Caco-2 (cell line): ENCODE measurements around the gene PDE4D. TPM values are rescaled to one million over a fixed set of nuclear protein-coding genes. Genes with fewer than 3 reads are reported as not detected.

Experiments
- BruUV-seq: library from RNA; stranded (reverse); fragments of 400-500 nt; replicated peaks from 2 replicates; lab custom pipeline; 2021; lab: Mats Ljungman, UMichigan
- CTCF ChIA-PET: fragments of 300-600 bp; sonication (Branson Sonifier 250); formaldehyde crosslinking; loops from one replicate; lab custom pipeline; 2022; ENCODE audit warnings: antibody characterized with exemption; lab: Charles Lee
- POLR2A ChIA-PET: fragments of 300-600 bp; sonication (Branson Sonifier 250); formaldehyde crosslinking; loops from one replicate; lab custom pipeline; 2022; ENCODE audit warnings: antibody characterized with exemption; lab: Charles Lee
- DNase-seq, 2 experiments: peaks; one replicate each; pipeline versions ENCODE4 v3.0.0 to v3.0.0-alpha.2; 2020 to 2022
- H3K27me3 ChIP-seq: replicated peaks from 2 replicates; pipeline ENCODE4 v1.6.0; 2011; ENCODE audit warnings: low read length; ENCODE audit not compliant: control insufficient read depth, insufficient read depth
- H3K36me3 ChIP-seq: 2 replicates; pipeline ENCODE4 v1.5.1; 2011; ENCODE audit warnings: low read length; ENCODE audit not compliant: control insufficient read depth, insufficient read depth
- H3K4me1 ChIP-seq: fragments of 250-450 bp; sonication (Bioruptor Pico); 2 replicates; pipeline ENCODE4 v1.5.1; 2020; ENCODE audit warnings: mild to moderate bottlenecking
- H3K4me3 ChIP-seq: 2 replicates; pipeline ENCODE4 v1.5.1; 2011; ENCODE audit warnings: low read depth, mild to moderate bottlenecking, control low read depth, low read length
- H3K9me3 ChIP-seq: fragments of 250-450 bp; sonication (Bioruptor Pico); 2 replicates; pipeline ENCODE4 v1.5.1; 2020; ENCODE audit warnings: mild to moderate bottlenecking, moderate library complexity
- H3K27ac Mint-ChIP-seq: one replicate; pipeline ENCODE4 v1.8.0; 2022; ENCODE audit warnings: mixed read lengths; ENCODE audit not compliant: unreplicated experiment
- H3K27me3 Mint-ChIP-seq: one replicate; pipeline ENCODE4 v1.8.0; 2022; ENCODE audit warnings: mixed read lengths; ENCODE audit not compliant: insufficient read depth, unreplicated experiment
- H3K36me3 Mint-ChIP-seq: one replicate; pipeline ENCODE4 v1.8.0; 2022; ENCODE audit warnings: mild to moderate bottlenecking, mixed read lengths; ENCODE audit not compliant: insufficient read depth, unreplicated experiment
- H3K4me1 Mint-ChIP-seq: one replicate; pipeline ENCODE4 v1.8.0; 2022; ENCODE audit warnings: low read depth, mixed read lengths; ENCODE audit not compliant: unreplicated experiment
- H3K4me3 Mint-ChIP-seq: one replicate; pipeline ENCODE4 v1.8.0; 2022; ENCODE audit warnings: mild to moderate bottlenecking, moderate library complexity, mixed read lengths; ENCODE audit not compliant: unreplicated experiment
- H3K9me3 Mint-ChIP-seq: one replicate; pipeline ENCODE4 v1.8.0; 2022; ENCODE audit warnings: mixed read lengths; ENCODE audit not compliant: unreplicated experiment
- CTCF ChIP-seq, 2 experiments: fragments of 200-600 bp in 1 of 2; IDR thresholded peaks; 1 replicate in 1 of 2; 2 replicates in 1 of 2; pipeline versions ENCODE4 v1.5.1 to v1.8.0; 2011 to 2022; ENCODE audit warnings: antibody characterized with exemption in 1 of 2, control low read depth in 1 of 2, inconsistent platforms in 1 of 2, low read depth in 1 of 2, low read length in 1 of 2, mild to moderate bottlenecking in 1 of 2, moderate library complexity in 1 of 2; ENCODE audit not compliant: insufficient read depth in 1 of 2, severe bottlenecking in 1 of 2, unreplicated experiment in 1 of 2
- intact Hi-C: fragments of 100-400 bp; cut with micrococcal nuclease; formaldehyde crosslinking; loops from one replicate; pipeline ENCODE4 v1.10.0; 2022; ENCODE audit not compliant: unreplicated experiment
- total RNA-seq: library from RNA; stranded (reverse); gene quantifications from 2 replicates; pipeline ENCODE4 v1.2.3, GENCODE V29; 2022

Gene PDE4D
- total RNA-seq, 1 experiment from 2014 or later = 89.8 TPM

GRCh38 chr5:59768152-59769040 lies 125.1 kb downstream of the PDE4D start:
- 0 out of 2 replicates have a peak, but pooled peaks cover 4% of the 10 kb centered on the region for H3K27me3 ChIP-seq
- H3K27ac Mint-ChIP-seq = no peak overlapping the region
- no peaks in the 10 kb centered on the region for H3K9me3 ChIP-seq
- H3K9me3 Mint-ChIP-seq = no peaks in the 10 kb centered on the region
- CTCF ChIA-PET = no interaction called here
- intact Hi-C loops = no loop called here
- peaks cover 16% of the 10 kb centered on the region for H3K27me3 Mint-ChIP-seq
- POLR2A ChIA-PET = no interaction called here
- peaks cover 4% of the 10 kb centered on the region for H3K4me1 Mint-ChIP-seq
- no peak for TF ChIP-seq CTCF (IDR thresholded peaks at IDR 0.05; ENCODE audit: insufficient read depth in 1 of 2, low read depth in 1 of 2, low read length in 1 of 2, severe bottlenecking in 1 of 2, unreplicated experiment in 1 of 2)
- no TSS peak for BruUV-seq
- DNase-seq = peak; percentile 20 to 47
- peak overlapping the region; percentile 70 for H3K4me3 Mint-ChIP-seq
- H3K36me3 ChIP-seq = no peaks in the 10 kb centered on the region
- peak overlapping the region; percentile 27 for H3K4me3 ChIP-seq
- 0 out of 2 replicates have a peak, but pooled peaks cover 4% of the 10 kb centered on the region for H3K4me1 ChIP-seq
- H3K36me3 Mint-ChIP-seq = no peaks in the 10 kb centered on the region

- TF ChIP-seq CTCF (IDR thresholded peaks at IDR 0.05; ENCODE audit: insufficient read depth in 1 of 2, low read depth in 1 of 2, low read length in 1 of 2, severe bottlenecking in 1 of 2, unreplicated experiment in 1 of 2) = no peak
- intact Hi-C loops = no loop called here
- H3K4me1 Mint-ChIP-seq = peaks cover 4% of the 10 kb centered on the region
Measured at GRCh38 chr5:59767681-59768151, 125.8 kb downstream of the PDE4D start.

GRCh38 chr5:59767211-59767605 lies 126.3 kb downstream of the PDE4D start:
- Mint-ChIP-seq H3K27me3 (peaks cover 16% of the 10 kb centered on the region), H3K4me1 (peaks cover 4% of the 10 kb centered on the region), H3K9me3 (no peaks in the 10 kb centered on the region), H3K4me3 (no peak overlapping the region), H3K36me3 (no peaks in the 10 kb centered on the region), H3K27ac (no peak overlapping the region)
- POLR2A ChIA-PET = no interaction called here
- Histone ChIP-seq H3K36me3 (no peaks in the 10 kb centered on the region), H3K27me3 (0 out of 2 replicates have a peak, but pooled peaks cover 4% of the 10 kb centered on the region), H3K4me3 (no peak overlapping the region), H3K4me1 (0 out of 2 replicates have a peak, but pooled peaks cover 4% of the 10 kb centered on the region), H3K9me3 (no peaks in the 10 kb centered on the region)
- TF ChIP-seq CTCF (IDR thresholded peaks at IDR 0.05; ENCODE audit: insufficient read depth in 1 of 2, low read depth in 1 of 2, low read length in 1 of 2, severe bottlenecking in 1 of 2, unreplicated experiment in 1 of 2) = no peak
- CTCF ChIA-PET = no interaction called here
- intact Hi-C loops = no loop called here
- BruUV-seq = no TSS peak
- no peak for DNase-seq

More at GRCh38 chr5:59767681-59768151, 125.8 kb downstream of the PDE4D start:
- Histone ChIP-seq H3K27me3 (0 out of 2 replicates have a peak, but pooled peaks cover 4% of the 10 kb centered on the region), H3K36me3 (no peaks in the 10 kb centered on the region), H3K4me3 (no peak overlapping the region), H3K9me3 (no peaks in the 10 kb centered on the region), H3K4me1 (0 out of 2 replicates have a peak, but pooled peaks cover 4% of the 10 kb centered on the region)
- no peak overlapping the region for H3K27ac Mint-ChIP-seq
- H3K4me3 Mint-ChIP-seq = peak overlapping the region; percentile 70
- POLR2A ChIA-PET = no interaction called here
- no peaks in the 10 kb centered on the region for H3K36me3 Mint-ChIP-seq
- no peaks in the 10 kb centered on the region for H3K9me3 Mint-ChIP-seq
- peaks cover 16% of the 10 kb centered on the region for H3K27me3 Mint-ChIP-seq
- CTCF ChIA-PET = no interaction called here
- no peak for DNase-seq
- no TSS peak for BruUV-seq
